ENCODE measurements around the gene RNF223. TPM values are rescaled to one million over a fixed set of nuclear protein-coding genes. Genes with fewer than 3 reads are reported as not detected.

The RNF223 gene
- total RNA-seq, 2 donors from 2014 or later = not detected

- ATAC-seq (no peak), DNase-seq (peak; percentile 16)
- intact Hi-C loops (cut with DNase I) = no loop called here
Measured at GRCh38 chr1:1090424-1091343, 16.6 kb upstream of the RNF223 start.

- DNase-seq (peak; percentile 16), ATAC-seq (no peak)
- intact Hi-C loops (cut with DNase I) = no loop called here
Measured at GRCh38 chr1:1089731-1090423, 15.8 kb upstream of the RNF223 start.

GRCh38 chr1:1088801-1089680 lies 14.9 kb upstream of the RNF223 start:
- intact Hi-C loops (cut with DNase I) = no loop called here
- ATAC-seq = no peak
- DNase-seq = no peak

GRCh38 chr1:1088029-1088800 lies 14.1 kb upstream of the RNF223 start:
- DNase-seq (no peak), ATAC-seq (no peak)
- intact Hi-C loops (cut with DNase I) = no loop called here

- ATAC-seq (no peak), DNase-seq (no peak)
- intact Hi-C loops (cut with DNase I) = no loop called here
Measured at GRCh38 chr1:1087351-1088028, 13.4 kb upstream of the RNF223 start.

GRCh38 chr1:1086911-1087341 lies 12.8 kb upstream of the RNF223 start:
- ATAC-seq = no peak
- DNase-seq = no peak
- intact Hi-C loops (cut with DNase I) = no loop called here

GRCh38 chr1:1085911-1086841 lies 12.1 kb upstream of the RNF223 start:
- ATAC-seq = no peak
- DNase-seq = peak; percentile 16
- intact Hi-C loops (cut with DNase I) = no loop called here

- intact Hi-C loops (cut with DNase I) = no loop called here
- ATAC-seq (no peak), DNase-seq (peak; percentile 19)
Measured at GRCh38 chr1:1085171-1085841, 11.2 kb upstream of the RNF223 start.

GRCh38 chr1:1084372-1085170 lies 10.5 kb upstream of the RNF223 start:
- ATAC-seq (no peak), DNase-seq (peak; percentile 20)
- intact Hi-C loops (cut with DNase I) = no loop called here

- no peak for DNase-seq
- intact Hi-C loops (cut with DNase I) = no loop called here
- ATAC-seq = no peak
Measured at GRCh38 chr1:1083416-1084371, 9.6 kb upstream of the RNF223 start.

GRCh38 chr1:1082776-1083415 lies 8.8 kb upstream of the RNF223 start:
- DNase-seq (peak; percentile 16), ATAC-seq (no peak)
- intact Hi-C loops (cut with DNase I) = no loop called here

- ATAC-seq = no peak
- peak; percentile 14 for DNase-seq
- intact Hi-C loops (cut with DNase I) = no loop called here
Measured at GRCh38 chr1:1082239-1082775, 8.2 kb upstream of the RNF223 start.

GRCh38 chr1:1081311-1082238 lies 7.5 kb upstream of the RNF223 start:
- DNase-seq = peak; percentile 25
- ATAC-seq = no peak
- intact Hi-C loops (cut with DNase I) = no loop called here
